ENCODE results near the gene APPL2.

The APPL2 gene

DNA sequence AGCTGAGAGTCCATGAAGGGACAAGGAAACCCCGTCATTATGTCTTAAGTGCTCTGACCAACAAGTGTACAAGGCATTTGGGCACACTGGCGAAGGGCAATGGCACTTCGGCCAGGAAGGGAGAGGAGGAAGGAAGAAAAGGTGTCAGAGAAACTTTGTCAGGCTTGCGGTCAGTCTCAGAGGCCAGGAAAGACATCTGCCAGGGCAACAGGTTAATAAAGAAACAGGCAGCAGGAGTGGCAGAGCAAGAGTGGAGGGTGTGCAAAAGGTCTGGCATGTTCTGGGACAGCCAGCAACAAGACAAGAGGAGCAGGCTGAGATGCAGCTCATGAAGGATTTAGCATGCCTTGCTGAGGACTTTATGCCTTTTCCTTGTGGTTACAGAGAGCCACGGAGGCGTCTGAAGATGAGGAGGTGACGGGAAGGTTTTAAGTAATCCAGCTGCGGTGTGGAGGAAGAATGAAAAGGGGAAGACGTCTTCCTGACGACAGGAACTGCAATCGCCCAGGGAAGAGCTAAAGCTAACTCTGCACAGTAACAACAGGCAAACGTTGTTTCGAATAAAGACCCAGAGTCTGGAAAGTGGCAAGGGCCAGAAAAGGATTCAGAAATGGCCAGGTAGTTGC lies 13.1 kb downstream of the APPL2 start:
- no peak for DNase-seq (ENCODE audit: low spot score)

DNA sequence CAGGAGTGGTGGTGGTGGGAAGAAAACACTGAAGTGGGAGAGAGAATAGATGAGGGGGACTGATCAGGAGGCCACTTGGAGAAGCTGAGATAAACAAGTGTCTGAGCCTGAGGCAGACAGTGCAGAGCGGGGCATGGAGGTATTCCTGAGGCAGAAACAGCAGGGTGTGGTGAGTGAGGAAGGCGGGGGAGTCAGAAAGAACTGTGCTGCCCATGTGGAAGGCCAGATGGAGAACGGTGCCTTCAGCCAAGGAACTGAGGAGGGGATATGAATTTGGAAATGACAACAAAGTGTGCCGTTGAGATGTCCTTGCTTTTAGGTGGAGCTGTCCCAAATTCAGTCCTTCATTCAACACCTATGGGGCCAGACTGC lies 13.7 kb downstream of the APPL2 start:
- DNase-seq (ENCODE audit: low spot score): no peak

DNA sequence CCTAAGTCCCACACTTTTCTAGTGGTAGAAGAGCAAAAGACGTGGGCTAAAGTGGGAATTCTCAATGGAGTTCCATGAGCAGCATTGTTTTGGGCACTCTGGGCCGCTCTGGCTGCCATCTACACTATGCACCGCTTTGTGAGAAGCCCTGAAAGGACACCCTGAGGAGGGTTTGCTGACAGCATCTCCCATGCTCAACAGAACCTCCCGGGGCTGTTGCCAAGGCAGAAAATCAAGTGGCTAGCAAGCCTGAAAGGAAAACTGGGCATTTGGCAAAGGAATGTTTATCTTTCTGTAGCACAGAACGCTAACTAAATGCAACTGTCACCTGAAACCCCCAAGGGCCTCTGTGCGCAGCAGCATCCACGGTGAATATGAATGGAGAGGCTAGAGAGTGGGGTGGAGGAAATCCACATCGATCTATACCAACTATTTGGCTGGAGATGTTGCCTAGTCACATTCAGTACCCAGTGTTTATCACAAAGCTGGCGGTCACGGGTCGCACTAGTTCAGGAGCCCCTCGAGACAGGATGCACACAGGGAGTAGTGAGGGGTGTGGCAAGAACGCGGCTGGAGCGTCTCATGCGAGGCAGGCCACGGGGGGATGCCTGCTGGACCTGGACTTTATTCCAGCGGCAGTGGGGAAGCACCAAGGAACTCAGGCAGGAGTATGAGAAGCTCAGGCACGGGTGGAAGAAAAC lies 14.2 kb downstream of the APPL2 start:
- no peak for DNase-seq (ENCODE audit: low spot score)

DNA sequence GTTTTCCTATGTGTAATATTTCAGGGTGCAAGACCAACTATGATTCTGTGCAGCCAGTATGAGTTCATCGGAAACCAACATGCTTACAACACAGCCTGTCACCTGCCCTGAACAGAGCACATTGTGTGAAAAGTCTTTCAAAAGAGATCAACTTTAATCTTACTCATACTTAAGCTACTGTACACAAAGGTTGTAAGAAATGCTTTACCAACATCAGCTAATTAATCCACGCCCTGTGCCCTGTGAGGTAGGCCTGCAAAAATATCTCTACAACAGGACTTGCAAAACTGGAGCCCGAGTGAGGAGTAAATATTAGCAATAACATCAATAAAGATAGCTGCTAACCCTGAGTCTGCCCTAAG lies 15.1 kb downstream of the APPL2 start:
- no peak for DNase-seq (ENCODE audit: low spot score)

DNA sequence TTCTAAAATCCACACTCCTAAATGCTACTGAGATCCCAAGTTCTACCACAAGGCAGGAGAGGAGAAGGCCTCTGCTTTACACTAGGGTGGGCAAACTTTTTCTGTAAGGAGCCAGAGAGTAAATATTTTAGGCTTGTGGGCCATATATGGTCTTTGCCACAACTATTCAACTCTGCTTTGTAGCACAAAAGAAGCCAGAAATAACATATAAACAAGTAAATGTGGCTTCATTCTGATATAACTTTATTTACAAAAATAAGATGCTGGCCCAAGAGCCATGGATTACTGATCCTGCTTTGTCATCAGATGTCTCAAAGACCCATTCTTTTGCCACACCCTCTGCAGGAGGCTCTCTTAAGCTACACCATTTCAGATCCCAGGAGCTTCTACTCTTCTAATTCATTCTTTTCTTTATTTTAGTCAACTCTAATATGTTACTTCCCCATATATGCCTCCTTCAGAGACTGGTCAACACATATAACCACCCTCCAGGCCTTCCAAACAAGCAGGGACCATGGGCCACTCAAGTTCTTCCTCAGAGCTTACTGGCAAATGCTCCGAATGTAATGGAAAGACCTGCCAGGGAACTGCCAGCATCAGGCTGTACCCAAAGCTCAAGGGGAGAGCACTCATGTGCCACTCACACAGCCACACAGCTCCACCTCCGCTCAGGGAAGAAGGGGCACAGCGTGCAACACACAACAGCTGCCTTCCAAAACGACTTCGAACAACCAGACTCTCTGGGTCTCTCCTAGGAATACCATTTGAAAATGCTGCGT lies 15.6 kb downstream of the APPL2 start:
- DNase-seq (ENCODE audit: low spot score): no peak

DNA sequence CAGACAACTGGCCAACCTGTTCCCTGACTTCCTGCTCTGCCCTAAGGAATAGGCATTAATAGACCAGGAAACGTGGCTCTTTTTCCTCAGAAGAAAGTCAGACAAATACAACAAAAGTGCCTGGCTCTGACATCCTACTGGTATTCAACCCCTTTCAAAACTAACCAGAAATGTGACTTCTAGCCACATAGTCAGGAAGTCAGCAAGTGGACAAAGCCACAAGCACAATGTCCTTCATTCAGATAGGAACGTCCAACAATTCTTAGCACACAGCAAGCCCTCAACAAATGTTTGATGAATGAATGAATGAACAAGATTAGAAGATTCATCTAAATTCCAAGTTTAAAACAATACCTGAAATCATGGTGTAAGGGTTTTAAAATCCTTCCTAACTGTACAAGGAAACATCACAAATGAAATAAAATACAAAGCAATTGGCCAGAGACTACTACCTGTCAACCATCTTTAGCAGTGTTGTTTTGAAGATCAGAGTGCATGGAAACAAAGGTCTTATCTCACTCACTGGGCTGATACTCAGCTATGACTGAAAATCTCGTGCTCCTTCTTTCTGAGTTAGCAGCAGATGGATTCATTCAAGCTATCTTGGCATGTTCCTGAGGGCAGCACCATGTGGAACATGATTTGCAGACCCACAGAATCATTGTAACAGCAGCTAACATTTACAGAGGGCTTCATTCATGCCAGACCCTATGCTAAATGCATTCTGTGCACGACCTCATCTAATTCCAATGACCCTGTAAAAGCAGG lies 16.5 kb downstream of the APPL2 start:
- no peak for DNase-seq (ENCODE audit: low spot score)

DNA sequence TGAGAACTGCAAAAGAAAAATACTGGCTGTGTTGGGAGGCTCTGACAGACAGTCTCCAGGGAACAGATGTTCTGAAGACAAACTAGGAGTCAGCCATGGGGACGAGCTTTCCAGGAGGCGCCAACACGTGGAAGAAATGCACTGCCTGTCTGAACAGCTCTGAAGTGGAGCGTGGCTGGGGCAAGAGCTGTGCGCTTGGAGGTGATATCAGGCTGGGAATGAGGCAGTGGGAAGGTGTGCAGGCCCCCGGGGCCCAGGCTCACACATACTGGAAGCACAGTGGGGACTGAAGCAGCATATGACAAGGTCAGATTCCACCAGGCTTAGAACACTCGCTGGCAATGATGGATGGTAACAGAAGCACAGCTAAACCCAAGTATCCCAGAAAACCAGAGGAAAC lies 17.5 kb downstream of the APPL2 start:
- DNase-seq (ENCODE audit: low spot score): peak; percentile 29

DNA sequence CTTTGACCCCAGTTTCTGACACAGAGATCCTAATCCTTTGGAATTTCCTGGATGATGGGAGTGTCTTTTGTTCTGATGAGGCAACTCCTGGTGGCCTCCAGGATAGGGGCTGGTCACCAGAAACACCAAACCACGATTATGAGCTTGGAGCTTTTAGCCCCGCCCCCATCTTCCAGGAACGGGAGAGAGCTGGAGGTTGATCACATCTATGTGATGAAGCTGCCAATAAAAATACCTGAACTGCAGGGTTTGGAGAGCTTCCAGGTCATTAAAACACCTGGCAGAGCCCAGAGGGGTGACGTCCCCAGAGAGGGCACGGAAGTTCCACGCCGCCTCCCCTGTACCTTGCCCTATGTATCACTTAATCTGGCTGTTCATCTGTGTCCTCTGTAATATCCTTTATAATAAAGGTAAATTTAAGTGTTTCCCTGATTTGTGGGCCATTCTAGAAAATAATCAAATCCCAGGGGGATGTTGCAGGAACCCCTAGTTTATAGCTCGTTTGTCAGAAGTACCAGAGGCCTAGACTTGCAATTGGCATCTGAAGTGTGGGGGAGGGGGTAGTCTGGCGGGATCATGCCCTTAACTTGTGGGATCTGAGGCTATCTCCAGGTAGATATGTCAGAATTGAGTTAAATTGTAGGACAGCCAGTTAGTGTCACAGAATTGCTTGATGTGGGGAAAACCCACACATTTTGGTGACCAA lies 21.2 kb downstream of the APPL2 start:
- DNase-seq (ENCODE audit: low spot score): peak; percentile 18

DNA sequence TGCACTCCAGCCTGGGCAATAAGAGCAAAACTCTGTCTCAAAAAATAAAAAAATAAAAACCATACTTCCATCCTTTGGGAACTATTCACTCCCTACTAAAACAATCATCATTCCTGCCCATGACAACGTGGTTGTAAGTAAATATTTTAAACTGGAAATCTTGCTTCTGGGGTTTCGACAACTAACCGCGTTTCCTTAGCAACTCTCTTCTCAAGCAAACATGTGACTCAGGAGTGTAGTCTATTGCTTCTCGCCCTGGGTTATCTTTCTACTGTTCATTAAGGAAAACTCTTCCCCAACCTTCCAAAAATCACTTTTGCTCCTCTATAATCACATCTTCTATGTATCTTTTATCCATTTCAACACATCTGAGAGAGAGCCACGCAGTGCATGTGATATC lies 21.8 kb downstream of the APPL2 start:
- DNase-seq (ENCODE audit: low spot score): no peak

DNA sequence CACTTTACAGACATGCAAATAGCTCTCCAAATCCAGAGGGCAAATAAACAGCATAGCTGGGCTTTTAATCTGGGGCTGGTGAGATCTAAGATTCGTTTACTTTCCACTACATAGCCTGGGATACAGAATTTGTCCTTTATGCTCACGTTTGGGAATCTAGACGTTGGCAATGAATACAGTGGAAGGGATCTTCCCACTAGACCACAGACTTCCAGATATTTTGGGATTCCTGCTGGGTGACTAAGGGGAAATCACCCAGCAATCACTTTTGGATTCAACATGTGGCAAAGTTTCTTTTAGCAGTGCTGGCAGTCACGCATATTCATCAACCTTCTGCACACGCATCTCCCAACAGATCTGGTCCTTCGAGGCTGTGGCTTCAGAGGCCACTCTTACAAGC lies 23.5 kb downstream of the APPL2 start:
- DNase-seq (ENCODE audit: low spot score): peak; percentile 78

DNA sequence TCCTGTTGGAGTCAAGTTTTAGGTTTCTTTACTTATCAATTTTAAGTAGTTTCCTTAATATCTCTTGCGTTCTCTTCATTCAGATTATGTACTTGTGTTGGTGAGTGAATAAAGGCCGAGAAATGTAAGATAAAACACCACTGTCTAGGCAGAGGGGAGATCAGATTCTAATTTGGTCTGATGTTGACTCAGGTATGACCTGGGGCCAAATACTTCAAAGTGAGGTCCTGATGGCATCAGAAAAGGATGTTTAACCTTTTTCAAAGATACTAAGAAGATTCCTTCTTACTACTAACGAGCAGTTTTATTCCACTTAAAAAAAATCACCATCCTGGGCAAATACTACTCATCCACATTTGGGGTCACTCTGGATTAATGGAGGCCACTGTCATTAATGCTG lies 26.9 kb downstream of the APPL2 start:
- no peak for DNase-seq (ENCODE audit: low spot score)

DNA sequence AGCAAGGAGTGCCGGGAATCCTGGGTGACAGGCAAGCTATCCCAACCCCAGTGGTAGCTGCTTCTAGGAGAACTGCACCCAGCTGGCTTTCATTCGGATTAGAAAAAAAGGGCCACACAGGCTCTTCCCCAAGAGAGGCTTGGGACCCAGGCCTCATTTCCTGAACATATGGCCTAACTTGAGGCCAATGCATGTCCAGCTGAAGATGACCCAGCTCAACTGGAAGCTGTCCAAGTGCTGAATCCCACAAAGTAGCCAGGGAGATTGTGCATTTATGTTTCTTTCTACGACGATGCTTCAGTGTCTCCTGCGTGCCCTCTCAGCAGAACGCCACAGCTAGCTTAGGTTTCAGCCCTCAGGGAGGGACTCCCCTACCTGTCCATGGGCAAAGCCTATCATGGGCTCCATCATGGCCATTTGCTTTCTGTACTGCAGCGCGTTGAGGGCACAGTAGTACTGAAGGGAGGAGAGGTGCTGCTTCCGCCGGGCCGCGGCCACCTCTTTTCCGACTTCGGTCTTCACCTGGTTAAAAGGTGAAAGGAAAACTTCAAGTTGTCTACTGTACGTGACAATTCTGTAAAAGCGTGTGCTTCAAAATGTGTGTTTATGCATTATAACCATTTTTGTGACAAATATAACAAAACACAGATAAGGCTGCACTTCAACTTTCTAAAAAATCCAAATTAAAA lies 29.1 kb downstream of the APPL2 start:
- peak; percentile 16 for DNase-seq (ENCODE audit: low spot score)

DNA sequence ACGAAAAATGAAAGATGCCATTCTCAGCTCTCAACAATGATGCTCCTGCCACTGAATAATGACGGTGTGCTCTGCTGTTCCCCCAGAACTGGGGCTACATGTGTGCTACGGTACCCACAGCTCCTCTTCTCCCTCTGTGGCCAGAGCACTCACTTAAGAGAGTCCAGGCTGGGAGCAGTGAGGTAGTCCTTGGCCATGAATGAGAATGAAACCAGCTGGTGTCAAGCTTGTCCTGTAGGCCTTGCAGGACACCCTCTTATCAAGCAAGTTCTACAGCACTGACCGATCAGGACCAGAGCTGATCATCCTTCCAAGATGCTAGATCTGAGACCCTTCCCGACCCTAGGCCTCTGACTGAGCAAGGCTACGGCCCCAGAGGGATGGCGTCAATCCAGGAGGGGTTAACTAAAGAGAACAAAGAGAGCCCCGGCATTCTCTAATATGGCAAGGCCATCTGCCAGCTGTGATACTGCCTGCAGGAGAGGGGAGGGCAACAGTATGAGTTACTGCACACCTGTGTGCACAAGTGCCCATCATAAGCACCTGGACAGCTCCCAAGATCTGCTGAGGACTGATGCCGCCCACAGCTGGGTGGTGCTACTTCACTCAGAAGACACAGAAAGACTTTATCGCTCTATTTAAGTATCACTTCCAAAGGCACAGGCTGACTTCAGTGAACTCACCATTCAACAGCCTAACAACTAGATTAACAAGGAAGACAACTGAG lies 30.5 kb downstream of the APPL2 start:
- no peak for DNase-seq (ENCODE audit: low spot score)

DNA sequence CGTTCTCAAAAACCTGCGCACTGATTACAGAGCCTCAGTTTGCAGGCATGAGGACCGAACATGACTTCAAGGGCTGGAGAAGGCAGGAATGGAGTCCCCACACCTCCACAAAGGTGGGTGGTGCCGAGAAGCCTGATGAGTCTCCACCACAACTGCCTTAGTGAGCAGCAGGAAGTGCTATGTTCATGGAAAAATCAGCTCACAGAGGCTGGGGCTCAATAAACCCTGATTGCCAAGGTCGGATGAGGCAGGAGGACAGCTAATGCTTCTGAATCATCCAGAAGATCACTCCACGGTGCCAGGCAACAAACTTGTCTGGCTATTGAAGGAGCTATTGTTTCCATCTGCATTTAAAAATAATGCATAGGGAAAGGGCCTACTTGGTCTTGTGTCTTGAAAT lies 31.1 kb downstream of the APPL2 start:
- DNase-seq (ENCODE audit: low spot score): peak; percentile 71

DNA sequence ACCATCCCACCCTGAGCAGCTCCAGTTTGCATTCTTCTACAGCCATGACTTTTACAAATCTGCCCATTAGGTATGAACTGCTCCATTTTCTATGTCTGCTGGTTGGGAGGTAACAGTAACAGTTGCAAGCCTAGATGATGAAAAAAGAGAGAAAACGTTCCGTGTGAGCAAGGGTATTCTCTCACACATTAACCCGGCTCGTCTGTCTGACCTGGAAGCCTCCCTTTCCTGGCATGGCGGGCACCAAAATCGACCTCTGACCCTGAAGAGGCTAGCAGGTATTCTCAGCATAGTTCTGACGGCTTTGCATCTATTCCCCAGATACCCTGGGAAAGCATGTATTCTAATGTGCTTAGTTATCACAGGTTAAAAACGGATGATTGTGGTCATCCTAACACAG lies 31.8 kb downstream of the APPL2 start:
- no peak for DNase-seq (ENCODE audit: low spot score)

DNA sequence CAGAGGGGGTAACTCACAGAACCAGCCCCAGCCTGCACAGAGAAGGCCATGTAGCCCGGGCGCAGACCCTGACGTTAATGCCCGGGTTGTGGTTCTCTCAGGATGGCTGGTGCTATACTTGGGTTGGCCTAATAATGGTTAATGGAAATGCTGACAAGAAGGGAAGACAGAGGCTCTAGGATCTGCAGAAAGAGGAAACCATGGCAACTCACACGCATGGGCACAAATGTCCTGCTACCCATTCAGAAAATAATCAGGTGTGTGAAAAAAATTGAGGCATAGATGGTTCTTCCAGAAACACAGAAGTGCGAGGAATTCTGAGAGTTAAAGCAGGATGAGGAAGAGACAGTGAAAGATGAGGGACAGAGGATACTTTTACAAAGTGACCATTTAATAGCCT lies 33.8 kb downstream of the APPL2 start:
- no peak for DNase-seq (ENCODE audit: low spot score)

DNA sequence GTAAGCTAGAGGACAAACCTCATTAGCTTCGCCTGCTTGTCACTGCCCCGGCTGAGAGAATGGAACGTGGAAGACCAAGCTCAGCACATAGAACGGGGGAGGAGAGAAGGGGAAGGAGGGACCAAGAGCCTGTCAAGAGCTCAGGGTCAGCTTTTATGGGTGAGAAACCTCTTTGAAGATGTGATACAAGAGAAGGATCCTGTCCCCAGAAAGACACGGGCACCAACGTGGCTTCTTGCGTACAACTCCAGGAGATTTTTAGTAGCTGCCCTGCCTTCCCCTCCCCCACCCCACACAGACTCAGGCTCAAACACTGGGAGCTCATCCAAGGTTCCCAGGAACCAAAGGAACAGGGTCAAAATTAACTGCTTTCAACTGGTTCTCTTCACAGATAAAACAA lies 34.7 kb downstream of the APPL2 start:
- DNase-seq (ENCODE audit: low spot score): no peak

DNA sequence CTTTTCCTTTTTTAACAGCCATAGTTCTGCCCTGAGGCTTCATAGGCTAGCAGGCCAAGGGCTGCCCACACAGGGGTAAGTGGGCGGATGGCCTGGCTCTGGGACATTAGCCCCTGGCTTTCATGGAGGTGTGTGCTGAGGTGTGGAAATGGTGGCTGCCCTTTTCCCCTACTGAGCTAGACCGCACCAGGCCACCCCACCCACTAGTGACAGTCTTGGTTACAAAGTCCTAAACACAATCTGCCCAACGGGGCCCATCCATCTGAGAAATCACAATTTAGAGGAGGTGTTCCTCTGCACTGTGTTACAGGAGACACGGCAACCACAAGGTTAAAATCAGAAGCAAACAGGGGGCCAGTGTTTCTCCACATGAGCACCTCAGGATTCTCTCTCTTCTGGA lies 35.6 kb downstream of the APPL2 start:
- DNase-seq (ENCODE audit: low spot score): no peak

DNA sequence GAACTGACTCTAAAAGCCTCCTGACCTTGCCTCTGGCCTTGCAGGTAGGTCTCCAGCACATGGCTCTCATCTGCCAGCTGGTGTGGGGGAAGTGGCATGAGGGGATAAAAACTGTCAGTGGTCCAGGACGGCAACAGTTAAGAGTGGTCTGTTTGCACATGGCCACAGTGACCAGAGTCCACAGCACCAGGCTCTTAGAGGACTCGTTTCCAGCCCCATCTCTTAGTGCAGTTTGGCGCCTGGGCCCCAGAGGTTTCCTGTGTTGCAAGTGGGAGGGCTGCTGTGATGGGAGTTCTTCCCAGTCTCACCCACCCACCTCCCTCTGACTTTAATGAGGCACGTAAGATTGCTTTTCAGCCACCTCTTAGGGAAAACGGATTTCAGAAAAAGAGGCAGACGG lies 37.0 kb downstream of the APPL2 start:
- DNase-seq (ENCODE audit: low spot score): no peak

DNA sequence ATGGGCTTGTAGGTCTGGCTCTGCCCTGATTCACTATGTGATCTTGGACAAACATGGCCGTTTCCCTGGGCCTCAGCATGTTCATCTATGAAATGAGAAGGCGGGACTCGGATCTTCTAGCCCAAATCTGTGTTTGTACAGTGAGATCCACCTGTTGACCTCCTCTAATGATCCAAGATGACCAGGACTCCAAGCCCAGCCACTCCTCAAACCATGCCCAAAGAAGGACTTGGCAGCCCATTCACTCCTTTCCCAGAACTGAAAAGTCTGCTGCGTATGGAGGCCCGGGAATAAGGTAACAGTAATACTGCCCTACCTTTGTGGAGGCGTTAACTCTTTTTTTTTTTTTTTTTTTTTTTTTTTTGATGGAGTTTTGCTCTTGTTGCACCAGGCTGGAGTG lies 39.9 kb downstream of the APPL2 start:
- no peak for DNase-seq (ENCODE audit: low spot score)

DNA sequence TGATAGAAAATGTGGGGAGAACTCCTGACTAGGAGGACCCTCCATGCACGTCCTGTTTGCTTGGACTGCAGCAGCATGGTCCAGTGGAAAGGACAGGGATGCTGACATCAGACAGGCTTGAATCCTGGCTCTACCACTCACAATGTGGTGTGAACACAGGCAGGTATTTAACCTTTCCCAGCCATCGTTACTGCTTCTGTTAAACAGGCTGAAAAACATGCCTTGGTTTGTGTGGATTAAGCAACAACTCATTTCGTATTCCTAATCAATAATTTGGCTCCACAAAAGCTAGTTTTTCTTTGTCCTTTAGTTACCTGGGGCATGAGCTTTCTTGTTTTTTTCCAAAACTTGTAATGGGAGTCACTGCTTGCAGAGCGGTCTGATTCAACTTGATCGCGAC lies 41.0 kb downstream of the APPL2 start:
- no peak for DNase-seq (ENCODE audit: low spot score)
